ENCODE measurements around the gene PIP5K1B.
"Not testable (repeated sequence)": the region's sequence is repeated elsewhere in the genome, so short reads cannot be mapped to it uniquely, and the experiment has no call there.

Gene PIP5K1B

DNA sequence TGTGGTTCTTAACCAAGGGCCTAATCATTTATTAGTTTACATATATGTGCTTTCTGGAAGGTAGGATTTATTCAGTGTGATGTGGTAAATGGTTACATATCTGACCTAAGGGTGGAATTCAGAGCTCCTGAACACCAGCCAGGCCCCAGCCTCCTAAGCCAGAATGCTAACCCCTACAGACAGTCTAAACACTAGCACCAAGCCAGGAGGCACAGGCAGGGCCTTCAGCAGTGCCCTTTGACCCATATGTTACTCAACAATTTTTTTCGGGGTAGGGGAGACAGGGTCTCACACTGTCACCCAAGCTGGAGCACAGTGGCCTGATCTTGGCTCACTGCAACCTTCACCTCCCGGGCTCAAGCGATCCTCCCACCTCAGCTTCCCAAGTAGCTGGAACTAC, 268.6 kb downstream of the PIP5K1B start:
- Mint-ChIP-seq H3K4me3 (no peak overlapping the region), H3K27ac (peak overlapping the region; percentile 81), H3K9me3 (peaks cover 8% of the 10 kb centered on the region), H3K4me1 (ENCODE audit: low read depth) (peaks cover 26% of the 10 kb centered on the region), H3K36me3 (ENCODE audit: low read depth) (peaks cover 7% of the 10 kb centered on the region), H3K27me3 (ENCODE audit: low read depth) (no peaks in the 10 kb centered on the region)

DNA sequence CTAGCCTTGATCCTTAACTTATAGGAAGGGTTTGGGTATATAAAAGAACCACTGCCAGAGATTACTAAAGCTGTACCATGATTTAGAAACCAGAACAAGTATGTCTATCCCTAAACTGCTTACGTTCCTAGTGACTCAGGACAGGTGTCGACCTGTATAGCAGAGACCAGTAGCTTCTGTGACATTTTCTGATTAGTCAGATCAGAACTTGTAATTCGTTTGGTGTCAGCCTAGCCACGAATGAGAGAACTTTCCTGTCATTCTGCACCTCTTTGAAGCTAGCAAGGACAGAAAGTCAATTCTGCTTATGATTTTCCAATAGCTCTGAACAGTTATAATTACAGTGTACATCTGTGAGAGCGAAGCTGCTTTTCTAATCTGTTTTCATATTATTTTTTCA, 269.4 kb downstream of the PIP5K1B start:
- H3K27me3 Mint-ChIP-seq (ENCODE audit: low read depth), result no peaks in the 10 kb centered on the region
- peaks cover 8% of the 10 kb centered on the region for H3K9me3 Mint-ChIP-seq
- peak overlapping the region; percentile 47 for H3K4me3 Mint-ChIP-seq
- peaks cover 7% of the 10 kb centered on the region for H3K36me3 Mint-ChIP-seq (ENCODE audit: low read depth)
- peaks cover 32% of the 10 kb centered on the region for H3K4me1 Mint-ChIP-seq (ENCODE audit: low read depth)
- peak overlapping the region; percentile 81 for H3K27ac Mint-ChIP-seq

DNA sequence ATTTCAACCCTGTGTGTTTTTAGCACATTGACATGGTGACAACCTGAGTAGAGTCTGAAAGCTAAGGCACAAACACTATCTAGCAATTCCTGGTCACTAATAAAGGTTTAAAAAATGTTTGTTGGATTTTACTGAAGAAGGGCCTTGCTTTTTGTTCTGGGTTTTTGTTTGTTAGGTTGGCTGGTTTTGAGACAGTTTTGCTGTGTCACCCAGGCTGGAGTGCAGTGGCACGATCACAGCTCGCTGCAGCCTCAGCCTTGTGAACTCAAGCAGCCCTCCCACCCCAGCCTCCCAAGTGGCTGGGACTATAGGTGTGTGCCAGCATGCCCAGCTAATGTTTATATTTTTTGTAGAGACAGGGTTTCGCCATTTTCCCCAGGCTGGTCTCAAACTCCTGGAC, 269.9 kb downstream of the PIP5K1B start:
- Mint-ChIP-seq H3K36me3 (ENCODE audit: low read depth) (peaks cover 7% of the 10 kb centered on the region), H3K4me1 (ENCODE audit: low read depth) (peaks cover 37% of the 10 kb centered on the region), H3K27me3 (ENCODE audit: low read depth) (no peaks in the 10 kb centered on the region), H3K9me3 (peaks cover 8% of the 10 kb centered on the region), H3K27ac (peak overlapping the region; percentile 81), H3K4me3 (peak overlapping the region; percentile 33)

DNA sequence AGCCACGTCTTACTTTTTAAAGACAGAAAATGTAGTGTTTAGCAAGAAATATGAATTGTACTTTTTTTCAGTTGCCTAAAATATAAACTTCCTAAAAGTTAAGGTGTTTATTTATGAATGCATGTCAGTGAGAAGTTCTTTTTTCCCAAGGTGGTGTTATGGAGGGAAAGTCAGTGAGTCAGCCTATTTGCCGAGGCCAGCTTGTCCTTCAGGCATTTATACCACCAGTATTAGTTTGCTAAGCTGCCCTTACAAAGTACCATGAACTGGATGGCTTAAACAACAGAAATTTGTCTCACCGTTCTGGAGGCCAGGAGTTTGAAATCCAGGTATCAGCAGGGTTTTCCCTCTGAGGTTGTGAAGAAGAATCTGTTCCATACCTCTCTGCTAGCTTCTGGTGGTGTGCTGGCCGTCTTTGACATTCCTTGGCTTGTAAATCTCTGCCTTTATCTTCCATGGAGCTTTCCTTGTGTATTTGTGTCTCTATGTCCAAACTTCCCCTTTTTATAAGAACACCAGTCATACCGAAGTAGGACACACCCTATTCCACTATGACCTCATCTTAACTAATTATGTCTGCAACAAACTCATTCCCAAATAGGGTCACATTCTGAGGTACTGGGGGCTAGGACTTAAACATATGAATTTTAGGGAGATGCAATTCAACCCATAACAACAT, 270.5 kb downstream of the PIP5K1B start:
- H3K4me3 Mint-ChIP-seq, result peak overlapping the region; percentile 29
- H3K27me3 Mint-ChIP-seq (ENCODE audit: low read depth), result no peaks in the 10 kb centered on the region
- peaks cover 8% of the 10 kb centered on the region for H3K9me3 Mint-ChIP-seq
- H3K36me3 Mint-ChIP-seq (ENCODE audit: low read depth), result peaks cover 7% of the 10 kb centered on the region
- H3K4me1 Mint-ChIP-seq (ENCODE audit: low read depth), result peaks cover 39% of the 10 kb centered on the region
- peak overlapping the region; percentile 81 for H3K27ac Mint-ChIP-seq

DNA sequence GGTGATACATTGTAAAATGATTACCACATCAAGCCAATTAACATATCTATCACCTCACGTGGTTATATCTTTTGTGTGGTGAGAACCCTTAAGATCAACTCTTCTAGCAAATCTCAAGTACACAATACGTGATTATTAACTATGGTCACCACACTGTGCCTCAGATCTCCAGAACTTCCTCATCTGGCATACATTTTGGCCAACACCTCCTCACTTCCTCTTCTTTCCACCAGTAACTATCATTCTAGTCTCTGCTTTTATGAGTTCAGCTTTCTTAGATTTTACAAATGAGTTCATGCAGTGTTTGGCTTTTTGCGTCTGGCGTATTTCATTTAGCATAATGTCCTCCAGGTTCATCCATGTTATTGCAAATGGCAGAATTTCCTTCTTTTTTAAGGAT, 273.0 kb downstream of the PIP5K1B start:
- peaks cover 50% of the 10 kb centered on the region for H3K4me1 Mint-ChIP-seq (ENCODE audit: low read depth)
- H3K27ac Mint-ChIP-seq, result no peak overlapping the region

DNA sequence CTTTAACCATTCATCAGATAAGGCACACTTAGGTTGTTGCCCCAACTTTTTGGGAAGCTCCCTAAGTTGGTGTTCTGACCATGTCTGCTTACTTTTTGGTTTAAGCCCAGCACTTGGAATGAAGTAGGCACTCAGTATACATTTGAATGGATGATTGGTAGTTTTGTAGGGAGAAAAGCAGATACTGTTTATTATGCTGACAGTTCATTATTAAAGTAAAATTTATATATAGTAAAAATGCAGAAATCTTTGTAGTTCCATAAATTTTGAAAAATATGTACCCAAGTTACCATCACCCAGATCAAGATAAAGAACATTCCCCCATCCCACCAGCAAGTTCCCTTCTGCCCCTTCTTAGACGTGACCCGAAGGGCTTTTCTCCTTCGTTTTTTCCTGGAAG, 273.5 kb downstream of the PIP5K1B start:
- H3K27ac Mint-ChIP-seq, result no peak overlapping the region
- no peaks in the 10 kb centered on the region for H3K9me3 Mint-ChIP-seq
- peaks cover 4% of the 10 kb centered on the region for H3K36me3 Mint-ChIP-seq (ENCODE audit: low read depth)
- H3K4me3 Mint-ChIP-seq, result no peak overlapping the region
- H3K27me3 Mint-ChIP-seq (ENCODE audit: low read depth), result no peaks in the 10 kb centered on the region
- peaks cover 54% of the 10 kb centered on the region for H3K4me1 Mint-ChIP-seq (ENCODE audit: low read depth)

More for the DNA sequence above, 273.0 kb downstream of the PIP5K1B start:
- Mint-ChIP-seq H3K4me3 (no peak overlapping the region), H3K9me3 (no peaks in the 10 kb centered on the region), H3K36me3 (ENCODE audit: low read depth) (peaks cover 4% of the 10 kb centered on the region), H3K27me3 (ENCODE audit: low read depth) (no peaks in the 10 kb centered on the region)

DNA sequence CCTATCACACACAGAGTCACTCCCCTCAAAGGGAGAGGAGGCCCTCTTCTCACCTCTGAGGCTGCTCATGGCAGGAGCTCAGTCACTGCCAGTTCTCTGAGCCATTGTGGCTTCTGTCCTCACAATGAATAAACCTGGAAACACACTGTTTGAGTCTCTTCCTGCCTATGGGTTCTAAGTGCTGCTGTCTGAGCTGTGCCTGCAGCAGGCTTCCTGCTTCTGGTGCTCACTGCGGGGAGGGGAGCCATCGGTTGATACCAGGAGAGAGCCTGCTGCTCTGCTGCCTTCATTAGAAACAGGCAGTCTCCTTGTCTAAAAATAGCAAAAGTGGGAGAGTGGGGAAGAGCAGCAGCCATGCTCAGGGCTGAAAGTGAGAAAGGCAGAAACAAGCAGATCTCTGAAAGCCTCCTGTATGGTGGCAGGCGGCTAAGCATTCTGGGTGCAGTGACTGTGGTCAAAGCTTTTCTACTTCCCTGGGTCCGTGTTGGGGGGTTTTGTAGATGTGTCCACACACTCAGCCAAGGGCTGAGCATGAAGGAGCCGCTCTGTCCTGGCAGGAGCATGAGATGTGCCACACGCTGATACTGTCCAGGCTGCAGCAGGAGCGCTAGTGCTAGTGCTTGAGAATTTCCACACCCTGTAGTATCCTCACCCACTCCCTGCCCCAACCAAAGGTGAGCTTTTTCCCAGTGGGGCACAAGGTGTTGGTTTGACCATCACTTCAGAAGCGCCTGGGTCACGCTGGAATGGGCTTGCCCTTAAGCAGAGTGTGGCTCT, 274.7 kb downstream of the PIP5K1B start:
- H3K4me1 Mint-ChIP-seq (ENCODE audit: low read depth), result peaks cover 47% of the 10 kb centered on the region
- H3K36me3 Mint-ChIP-seq (ENCODE audit: low read depth), result peaks cover 4% of the 10 kb centered on the region
- peak overlapping the region; percentile 49 for H3K4me3 Mint-ChIP-seq
- H3K27me3 Mint-ChIP-seq (ENCODE audit: low read depth), result no peaks in the 10 kb centered on the region
- H3K27ac Mint-ChIP-seq, result peak overlapping the region; percentile 78
- no peaks in the 10 kb centered on the region for H3K9me3 Mint-ChIP-seq

DNA sequence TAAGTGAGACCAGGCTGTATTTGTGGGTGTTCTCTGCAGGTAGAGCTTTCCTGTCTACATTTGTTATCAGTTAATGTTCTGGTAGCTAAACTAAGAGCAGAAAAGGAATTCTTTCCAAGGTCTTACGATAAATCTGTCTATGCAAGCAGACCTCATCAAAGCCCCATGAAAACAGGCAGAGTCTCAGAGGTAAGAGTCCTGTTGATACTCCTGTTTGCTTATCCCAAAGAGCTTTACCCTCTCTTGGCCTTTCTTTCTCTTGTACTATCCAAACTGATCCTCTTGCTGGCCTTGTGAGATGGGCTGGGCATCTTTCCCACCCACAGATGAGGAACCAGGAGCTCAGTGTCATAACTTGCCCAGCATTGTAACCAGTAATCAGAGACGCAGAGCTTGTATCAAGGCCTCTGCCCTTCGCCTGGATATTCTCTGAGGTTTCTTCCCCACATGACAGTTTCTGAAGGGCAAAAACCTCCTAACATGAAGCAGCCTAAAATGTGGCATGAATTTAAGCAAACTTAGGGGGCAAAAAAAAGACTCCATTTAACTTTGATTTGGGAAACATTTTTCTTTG, 275.4 kb downstream of the PIP5K1B start:
- H3K27ac Mint-ChIP-seq, result peak overlapping the region; percentile 60
- no peaks in the 10 kb centered on the region for H3K27me3 Mint-ChIP-seq (ENCODE audit: low read depth)
- no peaks in the 10 kb centered on the region for H3K9me3 Mint-ChIP-seq
- H3K4me3 Mint-ChIP-seq, result no peak overlapping the region
- peaks cover 4% of the 10 kb centered on the region for H3K36me3 Mint-ChIP-seq (ENCODE audit: low read depth)
- H3K4me1 Mint-ChIP-seq (ENCODE audit: low read depth), result peaks cover 45% of the 10 kb centered on the region

DNA sequence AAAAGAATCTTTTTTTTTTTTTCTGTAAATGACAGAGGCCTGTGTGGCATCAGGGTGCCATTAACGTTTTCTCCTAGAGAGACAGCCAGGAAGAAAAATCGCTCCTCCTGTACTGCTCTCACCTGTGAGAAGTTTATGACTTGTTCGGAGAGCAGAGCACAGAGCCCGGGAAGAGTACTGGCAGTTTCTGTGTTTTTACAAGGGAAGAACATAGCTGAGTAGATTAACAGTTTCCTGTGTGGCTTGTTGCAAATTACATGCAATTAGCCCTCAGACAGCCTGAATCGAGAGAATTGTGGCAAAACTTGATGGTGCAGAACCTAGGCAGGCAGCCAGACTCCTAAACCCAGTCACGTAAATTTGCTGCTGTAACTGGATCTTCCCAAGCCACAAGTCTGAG, 276.7 kb downstream of the PIP5K1B start:
- Mint-ChIP-seq H3K9me3 (no peaks in the 10 kb centered on the region), H3K4me3 (no peak overlapping the region), H3K27ac (peak overlapping the region; percentile 58), H3K36me3 (ENCODE audit: low read depth) (peaks cover 2% of the 10 kb centered on the region), H3K4me1 (ENCODE audit: low read depth) (peaks cover 39% of the 10 kb centered on the region), H3K27me3 (ENCODE audit: low read depth) (no peaks in the 10 kb centered on the region)

DNA sequence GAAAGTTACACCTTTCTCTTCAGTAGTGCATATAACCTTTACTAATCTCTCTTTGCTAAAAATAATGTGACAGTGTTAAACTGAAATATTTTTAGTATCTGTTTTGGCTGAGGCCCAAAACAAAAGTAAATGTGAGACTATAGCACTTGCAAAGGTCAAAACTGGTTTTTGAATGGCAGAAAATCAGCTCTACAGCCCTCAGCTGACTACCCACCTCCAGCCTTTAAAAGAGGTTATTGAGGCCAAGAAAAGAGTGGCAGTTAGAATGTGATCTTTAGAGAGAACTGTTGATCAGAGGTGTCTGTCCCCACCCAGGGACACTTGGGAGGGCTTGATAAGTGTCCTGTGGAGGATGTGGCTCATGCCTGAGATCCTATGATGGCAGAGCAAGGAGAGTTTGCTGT, 278.0 kb downstream of the PIP5K1B start:
- Mint-ChIP-seq H3K27ac (peak overlapping the region; percentile 35), H3K4me3 (no peak overlapping the region), H3K9me3 (no peaks in the 10 kb centered on the region), H3K4me1 (ENCODE audit: low read depth) (peaks cover 38% of the 10 kb centered on the region), H3K27me3 (ENCODE audit: low read depth) (no peaks in the 10 kb centered on the region), H3K36me3 (ENCODE audit: low read depth) (peaks cover 2% of the 10 kb centered on the region)

DNA sequence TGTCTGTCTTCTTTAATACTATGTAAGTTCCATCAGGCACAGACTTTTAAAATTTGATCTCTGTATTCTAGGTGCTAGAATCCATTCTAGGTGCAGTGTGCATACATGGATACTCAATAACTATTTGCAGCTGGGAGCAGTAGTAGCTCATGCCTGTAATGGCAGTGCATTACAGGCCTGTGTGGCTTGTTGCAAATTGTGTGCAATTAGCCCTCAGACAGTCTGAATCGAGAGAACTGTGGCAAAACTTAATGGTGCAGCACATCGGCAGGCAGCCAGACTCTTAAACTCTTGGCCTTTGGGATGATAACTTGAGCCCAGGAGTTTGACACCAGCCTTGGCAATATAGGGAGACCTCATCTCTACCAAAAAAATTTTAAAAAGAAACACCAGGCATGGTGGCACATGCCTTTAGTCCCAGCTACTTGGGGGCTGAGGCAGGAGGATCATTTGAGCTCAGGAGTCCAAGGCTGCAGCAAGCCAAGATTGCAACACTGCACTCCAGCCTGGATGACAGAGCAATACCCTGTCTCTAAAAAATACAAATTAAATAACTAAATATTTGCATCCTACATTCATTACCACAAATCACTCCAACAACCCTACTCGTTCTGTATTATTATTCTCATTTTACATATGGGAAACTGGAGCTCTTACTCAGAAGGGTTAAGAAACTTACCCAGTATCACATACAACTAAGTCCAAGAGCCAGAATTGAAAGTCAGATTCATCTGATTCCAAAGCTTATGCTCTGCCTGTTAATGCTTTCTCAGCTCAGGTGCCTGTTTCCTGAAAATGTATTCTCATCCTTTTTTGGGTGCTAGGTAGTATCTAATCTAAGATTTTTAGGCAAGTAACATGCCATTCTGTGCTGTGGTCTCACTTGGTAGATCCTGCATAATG, 278.7 kb downstream of the PIP5K1B start:
- Mint-ChIP-seq H3K27me3 (ENCODE audit: low read depth) (no peaks in the 10 kb centered on the region), H3K36me3 (ENCODE audit: low read depth) (no peaks in the 10 kb centered on the region), H3K4me1 (ENCODE audit: low read depth) (peaks cover 32% of the 10 kb centered on the region), H3K27ac (peak overlapping the region; percentile 35), H3K4me3 (no peak overlapping the region), H3K9me3 (no peaks in the 10 kb centered on the region)

DNA sequence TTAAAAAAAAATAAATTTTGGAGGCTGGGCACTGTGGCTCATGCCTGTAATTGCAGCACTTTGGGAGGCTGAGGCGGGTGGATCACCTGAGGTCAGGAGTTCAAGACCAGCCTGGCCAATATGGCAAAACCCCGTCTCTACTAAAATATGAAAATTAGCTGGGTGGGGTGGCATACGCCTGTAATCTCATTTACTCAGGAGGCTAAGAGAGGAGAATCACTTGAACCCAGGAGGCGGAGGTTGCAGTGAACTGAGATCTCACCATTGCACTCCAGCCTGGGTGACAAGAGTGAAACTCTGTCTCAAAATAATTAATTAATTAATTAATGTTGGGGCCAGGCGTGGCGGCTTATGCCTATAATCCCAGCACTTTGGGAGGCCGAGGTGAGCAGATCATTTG, 281.9 kb downstream of the PIP5K1B start:
- not testable (repeated sequence) for H3K27ac Mint-ChIP-seq; H3K27me3 Mint-ChIP-seq (ENCODE audit: low read depth); H3K9me3 Mint-ChIP-seq; H3K4me3 Mint-ChIP-seq; H3K36me3 Mint-ChIP-seq (ENCODE audit: low read depth)
- H3K4me1 Mint-ChIP-seq (ENCODE audit: low read depth), result peaks cover 11% of the 10 kb centered on the region

DNA sequence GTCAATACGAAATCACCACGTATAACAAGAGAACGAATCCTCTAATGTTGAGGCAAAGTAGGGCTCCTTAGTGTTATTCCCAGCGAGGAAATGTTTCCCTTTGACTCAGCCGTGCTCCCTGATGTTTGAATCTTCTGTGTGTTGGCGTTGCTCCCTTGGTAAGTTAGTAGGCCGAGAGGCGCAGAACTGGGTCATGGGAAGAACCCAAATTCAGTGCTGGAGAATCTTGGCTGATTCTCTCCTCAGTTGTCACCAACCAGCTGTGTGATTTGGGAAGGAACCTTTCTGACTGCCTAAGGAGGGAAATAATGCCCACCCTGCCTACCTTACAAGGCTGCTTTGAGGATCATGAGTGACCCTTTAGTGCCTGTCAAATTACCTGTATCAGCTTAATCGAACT, 286.4 kb downstream of the PIP5K1B start:
- Mint-ChIP-seq H3K4me1 (ENCODE audit: low read depth) (peaks cover 8% of the 10 kb centered on the region), H3K27ac (no peak overlapping the region), H3K36me3 (ENCODE audit: low read depth) (no peaks in the 10 kb centered on the region), H3K9me3 (no peaks in the 10 kb centered on the region), H3K4me3 (no peak overlapping the region), H3K27me3 (ENCODE audit: low read depth) (no peaks in the 10 kb centered on the region)

DNA sequence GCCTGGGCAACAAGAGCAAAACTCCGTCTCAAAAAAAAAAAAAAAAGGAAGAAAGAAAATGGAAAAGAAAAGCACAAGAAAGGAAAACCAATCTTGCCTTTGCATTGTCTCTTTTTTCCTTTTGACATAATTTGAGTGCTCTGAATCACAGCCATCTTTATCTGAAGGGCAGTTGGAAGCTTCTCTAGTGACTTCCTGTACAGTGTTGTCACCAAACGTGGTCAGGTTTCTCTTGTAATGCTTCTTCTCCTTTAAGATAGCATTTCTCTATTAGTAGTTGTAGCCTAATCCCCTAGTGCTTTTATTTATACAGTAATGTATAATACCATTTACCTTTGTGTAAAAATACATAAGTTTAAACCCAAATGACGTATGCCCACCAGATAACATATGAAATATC, 290.7 kb downstream of the PIP5K1B start:
- no peaks in the 10 kb centered on the region for H3K36me3 Mint-ChIP-seq (ENCODE audit: low read depth)
- H3K4me3 Mint-ChIP-seq, result no peak overlapping the region
- H3K9me3 Mint-ChIP-seq, result no peaks in the 10 kb centered on the region
- H3K4me1 Mint-ChIP-seq (ENCODE audit: low read depth), result peaks cover 22% of the 10 kb centered on the region
- H3K27ac Mint-ChIP-seq, result peak overlapping the region; percentile 11
- no peaks in the 10 kb centered on the region for H3K27me3 Mint-ChIP-seq (ENCODE audit: low read depth)
